ENCODE measurements around the gene DRAM2.

GRCh38 chr1:111131693-111132092, 8.2 kb downstream of the DRAM2 start:
- TF ChIP-seq CTCF (IDR thresholded peaks at IDR 0.05) (no peak), POLR2AphosphoS5 (IDR thresholded peaks at IDR 0.05) (no peak), POLR2A (IDR thresholded peaks at IDR 0.05) (no peak)
